ENCODE measurements around the gene SHROOM4. TPM values are rescaled to one million over a fixed set of nuclear protein-coding genes. Genes with fewer than 3 reads are reported as not detected.

SHROOM4 gene
- total and polyA plus RNA-seq, 2 donors (not counting 1 experiment from before 2014, with no cell fraction given) = not detected

DNA sequence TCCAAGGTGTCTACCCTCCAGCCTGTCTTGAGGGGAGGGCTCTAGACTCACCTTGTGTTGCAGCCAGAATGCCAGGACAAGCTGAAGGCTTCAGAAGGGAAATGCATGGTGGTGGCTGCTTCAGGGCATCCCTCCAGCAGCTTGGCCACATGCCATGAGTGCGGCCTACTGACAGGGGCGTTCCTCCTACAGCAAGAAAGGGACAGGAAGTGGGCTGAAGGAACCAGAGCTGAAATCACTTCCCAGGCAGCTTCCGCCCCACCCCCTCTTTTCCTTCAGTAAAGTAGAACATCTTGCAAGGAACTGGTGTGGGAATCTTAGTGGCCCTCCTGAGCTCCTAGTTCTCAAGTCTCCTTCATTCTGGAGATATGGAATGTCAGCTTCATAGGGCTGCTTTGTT, 175.9 kb downstream of the SHROOM4 start:
- H3K4me3 ChIP-seq (ENCODE audit: control extremely low read depth in 1 of 5, extremely low read depth in 1 of 5, insufficient read depth in 1 of 5, low read depth in 2 of 5, low read length in 4 of 5) = no peak overlapping the region
- Mint-ChIP-seq H3K4me1 (no peaks in the 10 kb centered on the region), H3K27me3 (no peaks in the 10 kb centered on the region), H3K4me3 (no peak overlapping the region), H3K9me3 (ENCODE audit: insufficient read depth) (no peaks in the 10 kb centered on the region), H3K27ac (no peak overlapping the region)
- DNase-seq (no peak), ATAC-seq (ENCODE audit: low read depth) (no peak)
- H3K4me2 ChIP-seq (replicated peaks; ENCODE audit: low read depth, low read length, poor library complexity, severe bottlenecking) = no peak overlapping the region
- CTCF ChIA-PET = no interaction called here
- H3K27me3 ChIP-seq (replicated peaks in 1 of 4; ENCODE audit: control extremely low read depth in 1 of 4, control insufficient read depth in 3 of 4, insufficient read depth in 4 of 4, low read length in 3 of 4) = no peaks in the 10 kb centered on the region
- no peaks in the 10 kb centered on the region for H4K20me1 ChIP-seq (ENCODE audit: control insufficient read depth, insufficient read depth, low read length, poor library complexity, severe bottlenecking)
- TF ChIP-seq EZH2 (IDR thresholded peaks at IDR 0.05; ENCODE audit: borderline replicate concordance, insufficient read depth, low read depth, low read length, poor library complexity, severe bottlenecking) = no peak
- TF ChIP-seq, protein P1, sequence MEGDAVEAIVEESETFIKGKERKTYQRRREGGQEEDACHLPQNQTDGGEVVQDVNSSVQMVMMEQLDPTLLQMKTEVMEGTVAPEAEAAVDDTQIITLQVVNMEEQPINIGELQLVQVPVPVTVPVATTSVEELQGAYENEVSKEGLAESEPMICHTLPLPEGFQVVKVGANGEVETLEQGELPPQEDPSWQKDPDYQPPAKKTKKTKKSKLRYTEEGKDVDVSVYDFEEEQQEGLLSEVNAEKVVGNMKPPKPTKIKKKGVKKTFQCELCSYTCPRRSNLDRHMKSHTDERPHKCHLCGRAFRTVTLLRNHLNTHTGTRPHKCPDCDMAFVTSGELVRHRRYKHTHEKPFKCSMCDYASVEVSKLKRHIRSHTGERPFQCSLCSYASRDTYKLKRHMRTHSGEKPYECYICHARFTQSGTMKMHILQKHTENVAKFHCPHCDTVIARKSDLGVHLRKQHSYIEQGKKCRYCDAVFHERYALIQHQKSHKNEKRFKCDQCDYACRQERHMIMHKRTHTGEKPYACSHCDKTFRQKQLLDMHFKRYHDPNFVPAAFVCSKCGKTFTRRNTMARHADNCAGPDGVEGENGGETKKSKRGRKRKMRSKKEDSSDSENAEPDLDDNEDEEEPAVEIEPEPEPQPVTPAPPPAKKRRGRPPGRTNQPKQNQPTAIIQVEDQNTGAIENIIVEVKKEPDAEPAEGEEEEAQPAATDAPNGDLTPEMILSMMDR (IDR thresholded peaks at IDR 0.05) = no peak
- no peaks in the 10 kb centered on the region for H3K4me1 ChIP-seq (ENCODE audit: control insufficient read depth in 2 of 2, insufficient read depth in 2 of 2, low read length in 2 of 2)
- no peak overlapping the region for H3K27ac ChIP-seq (ENCODE audit: low read length in 2 of 2)
- no CpG with 5 or more reads among the region's 3 CpGs for whole genome bisulfite sequencing (ENCODE audit: insufficient coverage)
- no peaks in the 10 kb centered on the region for H3K79me2 ChIP-seq (ENCODE audit: control insufficient read depth, insufficient read depth, low read length)
- intact Hi-C loops (cut with micrococcal nuclease) = no loop called here
- POLR2A ChIA-PET = no interaction called here
- H2AFZ ChIP-seq (ENCODE audit: insufficient read depth, low read depth, low read length, poor library complexity, severe bottlenecking) = no peak overlapping the region
- no peak overlapping the region for H3K9ac ChIP-seq (ENCODE audit: low read length)
- H3K36me3 ChIP-seq (replicated peaks in 1 of 2; ENCODE audit: control extremely low read depth in 1 of 2, control insufficient read depth in 1 of 2, extremely low read depth in 1 of 2, insufficient read depth in 2 of 2, low read length in 1 of 2) = no peaks in the 10 kb centered on the region
- no peaks in the 10 kb centered on the region for H3K9me3 ChIP-seq (ENCODE audit: control extremely low read depth in 1 of 3, control insufficient read depth in 2 of 3, insufficient read depth in 1 of 3, low read length in 2 of 3)

DNA sequence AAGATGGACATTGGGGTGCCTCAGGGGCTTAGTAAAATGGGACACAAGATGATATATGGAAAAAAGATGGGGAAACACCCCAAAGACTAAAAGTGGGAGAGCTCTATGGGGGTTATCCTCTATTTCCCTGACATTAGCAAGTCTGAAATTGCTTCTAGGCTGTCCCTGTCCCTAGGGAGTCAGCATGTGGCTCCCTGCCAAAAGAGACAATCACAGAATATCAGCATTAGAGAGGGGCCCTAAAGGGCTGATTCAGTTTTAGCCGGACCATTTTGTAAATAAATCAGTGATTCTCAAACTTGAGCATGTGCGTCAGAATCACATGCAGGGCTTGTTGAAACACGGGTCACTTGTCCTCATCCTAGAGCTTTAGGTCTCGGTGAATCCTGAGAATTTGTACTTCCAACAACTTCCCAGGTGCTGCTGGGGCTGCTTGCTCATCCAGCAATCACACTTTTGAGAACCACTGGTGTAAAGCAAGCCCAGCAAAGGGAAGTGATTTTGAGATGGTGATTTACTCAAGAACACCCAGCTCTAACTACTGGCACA, 178.1 kb downstream of the SHROOM4 start:
- no peaks in the 10 kb centered on the region for H4K20me1 ChIP-seq (ENCODE audit: control insufficient read depth, insufficient read depth, low read length, poor library complexity, severe bottlenecking)
- WGBS (ENCODE audit: insufficient coverage) = no CpG with 5 or more reads among the region's 4 CpGs
- no peak for DNase-seq
- no peaks in the 10 kb centered on the region for H3K27me3 ChIP-seq (replicated peaks in 1 of 4; ENCODE audit: control extremely low read depth in 1 of 4, control insufficient read depth in 3 of 4, insufficient read depth in 4 of 4, low read length in 3 of 4)
- no peak overlapping the region for H2AFZ ChIP-seq (ENCODE audit: insufficient read depth, low read depth, low read length, poor library complexity, severe bottlenecking)
- Mint-ChIP-seq H3K4me3 (no peak overlapping the region), H3K27ac (no peak overlapping the region), H3K27me3 (no peaks in the 10 kb centered on the region), H3K9me3 (ENCODE audit: insufficient read depth) (no peaks in the 10 kb centered on the region), H3K4me1 (no peaks in the 10 kb centered on the region)
- intact Hi-C loops (cut with micrococcal nuclease) = no loop called here
- H3K4me1 ChIP-seq (ENCODE audit: control insufficient read depth in 2 of 2, insufficient read depth in 2 of 2, low read length in 2 of 2) = no peaks in the 10 kb centered on the region
- no peak overlapping the region for H3K4me2 ChIP-seq (replicated peaks; ENCODE audit: low read depth, low read length, poor library complexity, severe bottlenecking)
- CTCF ChIA-PET = no interaction called here
- TF ChIP-seq, protein P1 (IDR thresholded peaks at IDR 0.05) = no peak
- TF ChIP-seq EZH2 (IDR thresholded peaks at IDR 0.05; ENCODE audit: borderline replicate concordance, insufficient read depth, low read depth, low read length, poor library complexity, severe bottlenecking) = no peak
- no peaks in the 10 kb centered on the region for H3K79me2 ChIP-seq (ENCODE audit: control insufficient read depth, insufficient read depth, low read length)
- H3K36me3 ChIP-seq (replicated peaks in 1 of 2; ENCODE audit: control extremely low read depth in 1 of 2, control insufficient read depth in 1 of 2, extremely low read depth in 1 of 2, insufficient read depth in 2 of 2, low read length in 1 of 2) = no peaks in the 10 kb centered on the region
- H3K9me3 ChIP-seq (ENCODE audit: control extremely low read depth in 1 of 3, control insufficient read depth in 2 of 3, insufficient read depth in 1 of 3, low read length in 2 of 3) = no peaks in the 10 kb centered on the region
- H3K4me3 ChIP-seq (ENCODE audit: control extremely low read depth in 1 of 5, extremely low read depth in 1 of 5, insufficient read depth in 1 of 5, low read depth in 2 of 5, low read length in 4 of 5) = no peak overlapping the region
- no peak overlapping the region for H3K9ac ChIP-seq (ENCODE audit: low read length)
- ATAC-seq (ENCODE audit: low read depth) = no peak
- H3K27ac ChIP-seq (ENCODE audit: low read length in 2 of 2) = no peak overlapping the region
- POLR2A ChIA-PET = no interaction called here
